MCF 10A (cell line): ENCODE results near the gene KLK15. TPM values are rescaled to one million over a fixed set of nuclear protein-coding genes. Genes with fewer than 3 reads are reported as not detected.

ENCODE experiments used
- BruUV-seq: library from RNA; stranded (reverse); fragments of 400-500 nt; replicated peaks from 2 replicates; lab custom pipeline; 2021; lab: Mats Ljungman, UMichigan
- CTCF ChIA-PET: fragments of 300-600 bp; sonication (Branson Sonifier 250); formaldehyde crosslinking; extraction: SDS; loops from one replicate; lab custom pipeline; 2021; ENCODE audit warnings: antibody characterized with exemption, inconsistent platforms; lab: Yijun Ruan, JAX
- POLR2A ChIA-PET: fragments of 300-600, 350-650 bp; sonication (Branson Sonifier 250); formaldehyde crosslinking; extraction: SDS; loops from one replicate; lab custom pipeline; 2020; ENCODE audit warnings: antibody characterized with exemption, inconsistent platforms; lab: Yijun Ruan, JAX
- DNase-seq: peaks from one replicate; pipeline ENCODE4 v3.0.0-alpha.2; 2018; ENCODE audit not compliant: unreplicated experiment
- H3K27ac Mint-ChIP-seq: one replicate; pipeline ENCODE4 v1.8.0; 2022; ENCODE audit warnings: mild to moderate bottlenecking, low read depth, mixed read lengths; ENCODE audit not compliant: unreplicated experiment
- H3K27me3 Mint-ChIP-seq: one replicate; pipeline ENCODE4 v1.8.0; 2022; ENCODE audit warnings: mixed read lengths; ENCODE audit not compliant: insufficient read depth, unreplicated experiment
- H3K36me3 Mint-ChIP-seq: one replicate; pipeline ENCODE4 v1.8.0; 2022; ENCODE audit warnings: mild to moderate bottlenecking, moderate library complexity, mixed read lengths; ENCODE audit not compliant: insufficient read depth, unreplicated experiment
- H3K4me1 Mint-ChIP-seq: one replicate; pipeline ENCODE4 v1.8.0; 2022; ENCODE audit warnings: mixed read lengths; ENCODE audit not compliant: insufficient read depth, unreplicated experiment
- H3K4me3 Mint-ChIP-seq: one replicate; pipeline ENCODE4 v1.8.0; 2022; ENCODE audit warnings: mild to moderate bottlenecking, moderate library complexity, mixed read lengths; ENCODE audit not compliant: unreplicated experiment
- H3K9me3 Mint-ChIP-seq: one replicate; pipeline ENCODE4 v1.8.0; 2022; ENCODE audit warnings: mixed read lengths; ENCODE audit not compliant: unreplicated experiment
- CTCF ChIP-seq: fragments of 200-600 bp; IDR thresholded peaks from one replicate; pipeline ENCODE4 v1.8.0; 2022; ENCODE audit warnings: antibody characterized with exemption, mild to moderate bottlenecking; ENCODE audit not compliant: unreplicated experiment
- intact Hi-C: fragments of 100-400 bp; cut with micrococcal nuclease; formaldehyde crosslinking; loops from 2 replicates; pipeline ENCODE4 v1.14.1; 2022
- total RNA-seq: library from RNA; stranded (reverse); gene quantifications from 2 replicates; pipeline ENCODE4 v1.2.3, GENCODE V29; 2022

Gene KLK15
- total RNA-seq, 1 experiment from 2014 or later: not detected

GRCh38 chr19:50821248-50821612 is 12.1 kb downstream of the KLK15 start:
- DNase-seq: no peak
- Mint-ChIP-seq H3K4me1 (peaks cover 27% of the 10 kb centered on the region), H3K4me3 (no peak overlapping the region), H3K27me3 (peaks cover 27% of the 10 kb centered on the region), H3K36me3 (no peaks in the 10 kb centered on the region), H3K27ac (no peak overlapping the region), H3K9me3 (peaks cover 6% of the 10 kb centered on the region)
- no peak for TF ChIP-seq CTCF
- ChIA-PET POLR2A (interaction anchor here (0.6 kb wide), 1 partner anchor 60 kb away, joined by 3 read pairs; no protein-coding TSS in a partner anchor), CTCF (no interaction called here)
- intact Hi-C loops: no loop called here
- BruUV-seq: no TSS peak

- CTCF ChIA-PET: interaction anchor here (0.6 kb wide), 2 partner anchors 15 to 915 kb away, joined by 3 read pairs; no protein-coding TSS in a partner anchor
- H3K27me3 Mint-ChIP-seq: peaks cover 22% of the 10 kb centered on the region
- H3K4me3 Mint-ChIP-seq: peak overlapping the region; percentile 58
Measured at GRCh38 chr19:50820549-50821247, 12.7 kb downstream of the KLK15 start.

GRCh38 chr19:50820086-50820485 is 13.3 kb downstream of the KLK15 start:
- peaks cover 21% of the 10 kb centered on the region for H3K27me3 Mint-ChIP-seq
- ChIA-PET CTCF (interaction anchor here (0.6 kb wide), 3 partner anchors 15 to 71 kb away, joined by 3 read pairs; no protein-coding TSS in a partner anchor), POLR2A (no interaction called here)
- H3K4me1 Mint-ChIP-seq: peaks cover 27% of the 10 kb centered on the region
- no peak for DNase-seq
- no peak for TF ChIP-seq CTCF
- H3K4me3 Mint-ChIP-seq: peak overlapping the region; percentile 58
- H3K9me3 Mint-ChIP-seq: no peaks in the 10 kb centered on the region
- peak overlapping the region; percentile 69 for H3K27ac Mint-ChIP-seq
- intact Hi-C loops: no loop called here
- BruUV-seq: no TSS peak
- no peaks in the 10 kb centered on the region for H3K36me3 Mint-ChIP-seq

More at GRCh38 chr19:50820549-50821247, 12.7 kb downstream of the KLK15 start:
- TF ChIP-seq CTCF: no peak
- no TSS peak for BruUV-seq
- no peaks in the 10 kb centered on the region for H3K36me3 Mint-ChIP-seq
- peaks cover 27% of the 10 kb centered on the region for H3K4me1 Mint-ChIP-seq
- no peak for DNase-seq
- peak overlapping the region; percentile 69 for H3K27ac Mint-ChIP-seq
- peaks cover under 1% of the 10 kb centered on the region for H3K9me3 Mint-ChIP-seq
- POLR2A ChIA-PET: interaction anchor here (0.6 kb wide), 1 partner anchor 235 kb away, joined by 3 read pairs; no protein-coding TSS in a partner anchor
- intact Hi-C loops: no loop called here

GRCh38 chr19:50819636-50820035 is 13.7 kb downstream of the KLK15 start:
- POLR2A ChIA-PET: no interaction called here
- Mint-ChIP-seq H3K4me1 (peaks cover 27% of the 10 kb centered on the region), H3K36me3 (no peaks in the 10 kb centered on the region), H3K27ac (no peak overlapping the region), H3K9me3 (no peaks in the 10 kb centered on the region), H3K4me3 (no peak overlapping the region), H3K27me3 (peaks cover 25% of the 10 kb centered on the region)
- no peak for DNase-seq
- TF ChIP-seq CTCF: no peak
- CTCF ChIA-PET: interaction anchor here (0.6 kb wide), 2 partner anchors 16 to 71 kb away, joined by 3 read pairs; no protein-coding TSS in a partner anchor
- intact Hi-C loops: no loop called here
- BruUV-seq: no TSS peak
